ENCODE measurements around the gene EXD3. TPM values are rescaled to one million over a fixed set of nuclear protein-coding genes. Genes with fewer than 3 reads are reported as not detected.

Gene EXD3
- total and polyA plus RNA-seq, 2 of the 13 experiments (the other 11 are each of a cell fraction or from before 2014, with no cell fraction given), result 2.7 to 4.8 TPM

DNA sequence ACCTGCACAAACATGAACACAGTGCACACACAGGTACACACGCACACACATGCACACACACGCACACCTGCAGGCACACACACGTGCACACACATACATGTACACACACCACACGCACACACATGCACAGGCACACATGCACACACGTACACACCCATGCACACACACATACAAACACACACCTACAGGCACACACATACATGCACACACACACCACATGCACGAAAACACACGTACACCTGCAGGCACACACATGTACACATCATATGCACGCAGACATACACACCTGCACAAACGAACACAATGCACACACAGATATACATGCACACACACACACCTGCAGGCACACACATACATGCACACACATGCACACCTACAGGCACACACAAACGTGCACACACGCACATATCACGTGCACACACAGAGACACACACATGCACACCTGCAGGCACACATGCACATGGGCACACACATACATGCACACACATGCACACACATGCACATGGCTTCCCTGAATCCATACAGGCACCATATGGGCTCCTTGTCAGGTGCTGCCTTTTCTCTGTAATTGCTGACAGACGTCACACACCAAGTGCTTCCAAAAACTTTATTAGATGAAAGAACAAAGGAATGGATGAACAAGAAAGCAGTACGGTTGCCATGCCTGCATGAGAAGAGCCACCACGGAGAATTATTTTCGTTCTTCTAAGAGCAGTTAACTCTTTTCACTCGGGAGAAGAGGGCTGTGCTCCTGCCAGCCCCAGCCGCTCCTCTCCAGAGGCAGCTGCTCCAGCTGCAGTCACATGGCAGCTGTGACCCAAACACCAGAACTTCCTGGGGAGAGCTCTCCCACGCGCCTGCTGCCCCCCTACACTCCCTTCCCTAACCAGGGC, 57.2 kb downstream of the EXD3 start:
- FAIRE-seq (no peak), ATAC-seq (no peak), DNase-seq (ENCODE audit: low spot score) (no peak)
- POLR2A ChIA-PET, result no interaction called here
- Histone ChIP-seq H2AFZ (ENCODE audit: low read length) (no peak overlapping the region), H3K4me3 (replicated peaks in 1 of 3; ENCODE audit: insufficient read depth in 1 of 3, low read depth in 2 of 3, low read length in 3 of 3) (no peak overlapping the region), H3K9me3 (ENCODE audit: low read length) (no peaks in the 10 kb centered on the region), H3K27ac (ENCODE audit: extremely low read length, insufficient read depth, low read length) (no peak overlapping the region), H3K36me3 (replicated peaks in 1 of 2; ENCODE audit: control insufficient read depth in 1 of 2, insufficient read depth in 2 of 2, low read length in 2 of 2) (no peaks in the 10 kb centered on the region), H4K20me1 (ENCODE audit: insufficient read depth, low read length) (no peaks in the 10 kb centered on the region), H3K27me3 (ENCODE audit: control insufficient read depth in 1 of 2, insufficient read depth in 2 of 2, low read length in 2 of 2) (peaks cover 3 to 15% of the 10 kb centered on the region in 2 experiments; a peak in 2 of 5 replicates), H3K4me2 (ENCODE audit: low read depth, low read length) (no peak overlapping the region), H3K79me2 (ENCODE audit: insufficient read depth, low read length) (no peaks in the 10 kb centered on the region), H3K9ac (ENCODE audit: insufficient read depth, low read depth, low read length) (no peak overlapping the region), H3K4me1 (ENCODE audit: insufficient read depth, low read length) (peaks cover 8% of the 10 kb centered on the region; the same call in 1 of the 2 replicates)
- TF ChIP-seq TARDBP (CRISPR knock-in tag; IDR thresholded peaks at IDR 0.05), result 0 out of 2 replicates have a peak, but pooled peaks have one; percentile 31
- TF ChIP-seq, protein P1, sequence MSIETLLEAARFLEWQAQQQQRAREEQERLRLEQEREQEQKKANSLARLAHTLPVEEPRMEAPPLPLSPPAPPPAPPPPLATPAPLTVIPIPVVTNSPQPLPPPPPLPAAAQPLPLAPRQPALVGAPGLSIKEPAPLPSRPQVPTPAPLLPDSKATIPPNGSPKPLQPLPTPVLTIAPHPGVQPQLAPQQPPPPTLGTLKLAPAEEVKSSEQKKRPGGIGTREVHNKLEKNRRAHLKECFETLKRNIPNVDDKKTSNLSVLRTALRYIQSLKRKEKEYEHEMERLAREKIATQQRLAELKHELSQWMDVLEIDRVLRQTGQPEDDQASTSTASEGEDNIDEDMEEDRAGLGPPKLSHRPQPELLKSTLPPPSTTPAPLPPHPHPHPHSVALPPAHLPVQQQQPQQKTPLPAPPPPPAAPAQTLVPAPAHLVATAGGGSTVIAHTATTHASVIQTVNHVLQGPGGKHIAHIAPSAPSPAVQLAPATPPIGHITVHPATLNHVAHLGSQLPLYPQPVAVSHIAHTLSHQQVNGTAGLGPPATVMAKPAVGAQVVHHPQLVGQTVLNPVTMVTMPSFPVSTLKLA (IDR thresholded peaks at IDR 0.05), result peak; percentile 88
- TF ChIP-seq ZFP41 (CRISPR knock-in tag; IDR thresholded peaks at IDR 0.05; ENCODE audit: borderline replicate concordance), result no peak
- peak; percentile 87; the same call in 1 of the 2 replicates for TF ChIP-seq IKZF1 (IDR thresholded peaks at IDR 0.05)
- TF ChIP-seq, protein P2, sequence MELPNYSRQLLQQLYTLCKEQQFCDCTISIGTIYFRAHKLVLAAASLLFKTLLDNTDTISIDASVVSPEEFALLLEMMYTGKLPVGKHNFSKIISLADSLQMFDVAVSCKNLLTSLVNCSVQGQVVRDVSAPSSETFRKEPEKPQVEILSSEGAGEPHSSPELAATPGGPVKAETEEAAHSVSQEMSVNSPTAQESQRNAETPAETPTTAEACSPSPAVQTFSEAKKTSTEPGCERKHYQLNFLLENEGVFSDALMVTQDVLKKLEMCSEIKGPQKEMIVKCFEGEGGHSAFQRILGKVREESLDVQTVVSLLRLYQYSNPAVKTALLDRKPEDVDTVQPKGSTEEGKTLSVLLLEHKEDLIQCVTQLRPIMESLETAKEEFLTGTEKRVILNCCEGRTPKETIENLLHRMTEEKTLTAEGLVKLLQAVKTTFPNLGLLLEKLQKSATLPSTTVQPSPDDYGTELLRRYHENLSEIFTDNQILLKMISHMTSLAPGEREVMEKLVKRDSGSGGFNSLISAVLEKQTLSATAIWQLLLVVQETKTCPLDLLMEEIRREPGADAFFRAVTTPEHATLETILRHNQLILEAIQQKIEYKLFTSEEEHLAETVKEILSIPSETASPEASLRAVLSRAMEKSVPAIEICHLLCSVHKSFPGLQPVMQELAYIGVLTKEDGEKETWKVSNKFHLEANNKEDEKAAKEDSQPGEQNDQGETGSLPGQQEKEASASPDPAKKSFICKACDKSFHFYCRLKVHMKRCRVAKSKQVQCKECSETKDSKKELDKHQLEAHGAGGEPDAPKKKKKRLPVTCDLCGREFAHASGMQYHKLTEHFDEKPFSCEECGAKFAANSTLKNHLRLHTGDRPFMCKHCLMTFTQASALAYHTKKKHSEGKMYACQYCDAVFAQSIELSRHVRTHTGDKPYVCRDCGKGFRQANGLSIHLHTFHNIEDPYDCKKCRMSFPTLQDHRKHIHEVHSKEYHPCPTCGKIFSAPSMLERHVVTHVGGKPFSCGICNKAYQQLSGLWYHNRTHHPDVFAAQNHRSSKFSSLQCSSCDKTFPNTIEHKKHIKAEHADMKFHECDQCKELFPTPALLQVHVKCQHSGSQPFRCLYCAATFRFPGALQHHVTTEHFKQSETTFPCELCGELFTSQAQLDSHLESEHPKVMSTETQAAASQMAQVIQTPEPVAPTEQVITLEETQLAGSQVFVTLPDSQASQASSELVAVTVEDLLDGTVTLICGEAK (IDR thresholded peaks at IDR 0.05), result no peak
- TF ChIP-seq, protein P2 (CRISPR knock-in tag; IDR thresholded peaks at IDR 0.05), result 0 out of 2 replicates have a peak, but pooled peaks have one; percentile 61
- TF ChIP-seq, protein P3, sequence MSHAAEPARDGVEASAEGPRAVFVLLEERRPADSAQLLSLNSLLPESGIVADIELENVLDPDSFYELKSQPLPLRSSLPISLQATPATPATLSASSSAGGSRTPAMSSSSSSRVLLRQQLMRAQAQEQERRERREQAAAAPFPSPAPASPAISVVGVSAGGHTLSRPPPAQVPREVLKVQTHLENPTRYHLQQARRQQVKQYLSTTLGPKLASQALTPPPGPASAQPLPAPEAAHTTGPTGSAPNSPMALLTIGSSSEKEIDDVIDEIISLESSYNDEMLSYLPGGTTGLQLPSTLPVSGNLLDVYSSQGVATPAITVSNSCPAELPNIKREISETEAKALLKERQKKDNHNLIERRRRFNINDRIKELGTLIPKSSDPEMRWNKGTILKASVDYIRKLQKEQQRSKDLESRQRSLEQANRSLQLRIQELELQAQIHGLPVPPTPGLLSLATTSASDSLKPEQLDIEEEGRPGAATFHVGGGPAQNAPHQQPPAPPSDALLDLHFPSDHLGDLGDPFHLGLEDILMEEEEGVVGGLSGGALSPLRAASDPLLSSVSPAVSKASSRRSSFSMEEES (CRISPR knock-in tag; IDR thresholded peaks at IDR 0.05), result no peak
- 60% methylated on average over 18 of the region's 20 CpGs for WGBS (ENCODE audit: low lambda C conversion rate)
- intact Hi-C loops (cut with micrococcal nuclease; ENCODE audit: unreplicated experiment), result no loop called here
- in situ Hi-C loops (cut with HindIII; ENCODE audit: extremely low pct_ligation_motif_present, low pct_unique_long_range_greater_than_20kb), result no loop called here
- CTCF ChIA-PET (ENCODE audit: low intra/inter-chr PET ratio, low total read pairs), result no interaction called here
- BruUV-seq (replicated peaks), result no TSS peak
